Measurements from ENCODE around the gene LGALS7. TPM values are rescaled to one million over a fixed set of nuclear protein-coding genes. Genes with fewer than 3 reads are reported as not detected.

LGALS7 gene
- total RNA-seq, 2 experiments from 2014 or later: not detected

DNA sequence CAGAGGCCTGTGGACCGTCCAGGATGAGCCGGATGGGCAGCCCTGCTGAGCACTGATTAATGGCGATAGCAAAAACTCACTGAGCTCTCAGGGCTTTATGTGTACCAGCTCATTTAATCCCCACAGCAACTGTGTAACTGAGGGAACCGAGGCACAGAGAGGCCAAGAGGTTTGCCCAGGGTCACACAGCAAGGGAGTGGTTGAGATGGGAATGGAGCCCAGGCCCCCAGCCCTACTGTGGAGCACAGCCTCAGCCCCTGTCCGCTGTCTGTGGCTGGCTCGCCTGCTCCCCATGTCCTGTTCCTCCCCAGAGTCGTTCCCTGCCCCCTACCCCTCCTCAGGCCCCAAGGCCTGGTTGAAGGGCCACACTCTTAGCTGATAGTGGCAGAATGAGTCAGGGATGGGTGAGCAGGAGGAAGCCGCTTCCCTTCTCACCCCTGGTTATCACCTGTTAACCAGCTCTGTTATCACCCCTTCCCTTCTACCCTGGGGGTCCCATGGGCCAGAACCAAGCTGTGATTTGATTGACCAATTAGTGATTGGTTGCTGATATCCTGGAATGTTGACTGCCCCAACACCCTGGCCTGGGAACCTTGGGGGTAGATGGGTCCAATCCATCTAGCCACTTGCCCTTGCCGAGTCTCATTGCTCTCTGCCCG lies 50.2 kb downstream of the LGALS7 start:
- peaks cover 13% of the 10 kb centered on the region for H3K4me1 ChIP-seq (ENCODE audit: insufficient read depth, low read length)
- DNase-seq (no peak), ATAC-seq (ENCODE audit: poor library complexity) (no peak)
- Mint-ChIP-seq H3K36me3 (ENCODE audit: low read depth) (peaks cover 39% of the 10 kb centered on the region), H3K4me3 (no peak overlapping the region), H3K27ac (no peak overlapping the region), H3K9me3 (no peaks in the 10 kb centered on the region), H3K4me1 (ENCODE audit: low read depth) (no peaks in the 10 kb centered on the region), H3K27me3 (no peaks in the 10 kb centered on the region)
- TF ChIP-seq, protein P1, sequence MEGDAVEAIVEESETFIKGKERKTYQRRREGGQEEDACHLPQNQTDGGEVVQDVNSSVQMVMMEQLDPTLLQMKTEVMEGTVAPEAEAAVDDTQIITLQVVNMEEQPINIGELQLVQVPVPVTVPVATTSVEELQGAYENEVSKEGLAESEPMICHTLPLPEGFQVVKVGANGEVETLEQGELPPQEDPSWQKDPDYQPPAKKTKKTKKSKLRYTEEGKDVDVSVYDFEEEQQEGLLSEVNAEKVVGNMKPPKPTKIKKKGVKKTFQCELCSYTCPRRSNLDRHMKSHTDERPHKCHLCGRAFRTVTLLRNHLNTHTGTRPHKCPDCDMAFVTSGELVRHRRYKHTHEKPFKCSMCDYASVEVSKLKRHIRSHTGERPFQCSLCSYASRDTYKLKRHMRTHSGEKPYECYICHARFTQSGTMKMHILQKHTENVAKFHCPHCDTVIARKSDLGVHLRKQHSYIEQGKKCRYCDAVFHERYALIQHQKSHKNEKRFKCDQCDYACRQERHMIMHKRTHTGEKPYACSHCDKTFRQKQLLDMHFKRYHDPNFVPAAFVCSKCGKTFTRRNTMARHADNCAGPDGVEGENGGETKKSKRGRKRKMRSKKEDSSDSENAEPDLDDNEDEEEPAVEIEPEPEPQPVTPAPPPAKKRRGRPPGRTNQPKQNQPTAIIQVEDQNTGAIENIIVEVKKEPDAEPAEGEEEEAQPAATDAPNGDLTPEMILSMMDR (IDR thresholded peaks at IDR 0.05): no peak
- CTCF ChIA-PET: interaction anchor here (0.9 kb wide), 1 partner anchor 37 kb away, joined by 4 read pairs; no protein-coding TSS in a partner anchor
- intact Hi-C loops (cut with DNase I, micrococcal nuclease): no loop called here
- H3K4me3 ChIP-seq (ENCODE audit: low read length): no peak overlapping the region
- no peaks in the 10 kb centered on the region for H3K9me3 ChIP-seq (ENCODE audit: control insufficient read depth in 1 of 2, insufficient read depth in 1 of 2, low read length in 2 of 2)
- no peaks in the 10 kb centered on the region for H3K27me3 ChIP-seq (ENCODE audit: control insufficient read depth in 1 of 2, insufficient read depth in 2 of 2, low read length in 2 of 2)
- peaks cover 73% of the 10 kb centered on the region for H3K36me3 ChIP-seq (ENCODE audit: insufficient read depth, low read length)
- POLR2A ChIA-PET: interaction anchor here (1.3 kb wide), 1 partner anchor 10 kb away, joined by 3 read pairs; no protein-coding TSS in a partner anchor
- H3K27ac ChIP-seq (ENCODE audit: low read depth in 1 of 2, low read length in 2 of 2): no peak overlapping the region

DNA sequence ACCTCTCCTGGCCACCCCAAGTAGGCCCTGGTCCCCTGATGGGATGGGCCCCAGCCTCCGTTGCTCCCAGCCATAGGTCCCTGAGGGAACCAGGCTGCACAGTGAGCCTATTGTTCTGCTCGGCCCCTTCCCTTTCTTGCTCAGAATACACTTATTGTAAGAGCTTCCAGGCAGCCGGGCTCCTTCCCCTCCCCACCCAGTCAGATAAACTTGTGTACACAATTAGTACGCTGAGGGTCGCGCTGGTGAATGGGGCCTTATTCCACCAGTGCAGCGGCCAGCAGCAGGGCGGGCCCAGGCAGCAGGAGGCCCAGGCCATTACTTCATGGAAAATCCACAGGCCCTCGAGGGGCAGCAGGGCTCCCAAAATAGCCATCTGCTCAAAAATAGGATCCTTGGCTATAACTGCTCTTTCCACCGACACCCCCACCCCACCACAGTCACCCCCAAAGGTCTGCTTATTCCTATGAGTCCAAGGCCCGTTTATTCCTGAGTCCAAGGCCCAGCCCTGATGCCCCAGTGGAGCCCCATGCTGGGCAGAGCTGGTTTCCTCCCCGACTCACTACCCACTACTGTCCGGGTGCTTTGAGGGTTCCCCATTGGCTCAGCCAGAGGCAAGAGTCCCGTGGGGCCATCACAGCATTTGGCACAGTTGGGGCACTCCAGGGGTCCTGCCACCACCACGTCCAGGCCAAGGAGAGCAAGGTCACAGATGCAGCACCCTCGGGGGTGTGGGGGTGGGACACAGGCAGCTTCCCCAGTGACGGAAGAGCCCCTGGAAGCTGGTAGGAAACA lies 51.1 kb downstream of the LGALS7 start:
- H3K4me3 Mint-ChIP-seq: no peak overlapping the region
- CTCF ChIA-PET: no interaction called here
- DNase-seq (no peak), ATAC-seq (ENCODE audit: poor library complexity) (no peak)
- POLR2A ChIA-PET: interaction anchor here (1.3 kb wide), 1 partner anchor 11 kb away, joined by 3 read pairs; no protein-coding TSS in a partner anchor
- Histone ChIP-seq H3K4me3 (ENCODE audit: low read length) (no peak overlapping the region), H3K9me3 (ENCODE audit: control insufficient read depth in 1 of 2, insufficient read depth in 1 of 2, low read length in 2 of 2) (no peaks in the 10 kb centered on the region), H3K27ac (ENCODE audit: low read depth in 1 of 2, low read length in 2 of 2) (no peak overlapping the region), H3K36me3 (ENCODE audit: insufficient read depth, low read length) (peaks cover 72% of the 10 kb centered on the region), H3K4me1 (ENCODE audit: insufficient read depth, low read length) (peaks cover 13% of the 10 kb centered on the region), H3K27me3 (ENCODE audit: control insufficient read depth in 1 of 2, insufficient read depth in 2 of 2, low read length in 2 of 2) (no peaks in the 10 kb centered on the region)
- H3K9me3 Mint-ChIP-seq: no peaks in the 10 kb centered on the region
- TF ChIP-seq, protein P1 (IDR thresholded peaks at IDR 0.05): no peak
- H3K36me3 Mint-ChIP-seq (ENCODE audit: low read depth): peaks cover 32% of the 10 kb centered on the region
- intact Hi-C loops (cut with DNase I, micrococcal nuclease): no loop called here
- H3K4me1 Mint-ChIP-seq (ENCODE audit: low read depth): no peaks in the 10 kb centered on the region
- no peaks in the 10 kb centered on the region for H3K27me3 Mint-ChIP-seq
- H3K27ac Mint-ChIP-seq: no peak overlapping the region

DNA sequence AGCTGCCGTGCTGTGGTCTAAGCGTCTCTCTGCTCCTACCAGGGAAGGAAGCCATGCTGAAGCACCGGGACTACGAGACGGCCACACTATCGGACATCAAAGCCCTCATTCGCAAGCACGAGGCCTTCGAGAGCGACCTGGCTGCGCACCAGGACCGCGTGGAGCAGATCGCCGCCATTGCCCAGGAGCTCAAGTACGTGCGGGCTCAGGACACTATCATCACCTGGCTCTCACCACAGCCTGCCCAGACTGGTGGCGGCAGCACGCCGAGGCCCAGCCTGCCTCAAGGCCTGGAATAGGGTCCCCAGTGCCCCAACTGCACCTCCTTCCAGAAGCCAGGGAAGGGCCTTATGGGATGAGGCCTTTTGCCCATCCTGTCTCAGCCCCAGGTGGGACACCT lies 51.8 kb downstream of the LGALS7 start:
- Histone ChIP-seq H3K9me3 (ENCODE audit: control insufficient read depth in 1 of 2, insufficient read depth in 1 of 2, low read length in 2 of 2) (no peaks in the 10 kb centered on the region), H3K27me3 (ENCODE audit: control insufficient read depth in 1 of 2, insufficient read depth in 2 of 2, low read length in 2 of 2) (no peaks in the 10 kb centered on the region), H3K4me1 (ENCODE audit: insufficient read depth, low read length) (peaks cover 7% of the 10 kb centered on the region), H3K27ac (ENCODE audit: low read depth in 1 of 2, low read length in 2 of 2) (no peak overlapping the region), H3K4me3 (ENCODE audit: low read length) (no peak overlapping the region), H3K36me3 (ENCODE audit: insufficient read depth, low read length) (peaks cover 72% of the 10 kb centered on the region)
- Mint-ChIP-seq H3K9me3 (no peaks in the 10 kb centered on the region), H3K27ac (no peak overlapping the region), H3K4me3 (no peak overlapping the region), H3K4me1 (ENCODE audit: low read depth) (no peaks in the 10 kb centered on the region), H3K27me3 (no peaks in the 10 kb centered on the region), H3K36me3 (ENCODE audit: low read depth) (peaks cover 33% of the 10 kb centered on the region)
- DNase-seq (no peak), ATAC-seq (ENCODE audit: poor library complexity) (no peak)
- TF ChIP-seq, protein P1 (IDR thresholded peaks at IDR 0.05): no peak
- ChIA-PET CTCF (no interaction called here), POLR2A (no interaction called here)
- intact Hi-C loops (cut with DNase I, micrococcal nuclease): no loop called here

Other genes with a start within 250 kb of the LGALS7 start
- gene MAP4K1, start 155.6 kb downstream of the LGALS7 start, total RNA-seq: 100 to 1,000 TPM; 173 to 185 TPM
- 100 to 1,000 TPM; 309 to 322 TPM for gene EIF3K, start 154.3 kb downstream of the LGALS7 start, total RNA-seq
- 10 to 100 TPM; 70.3 to 84.0 TPM for gene ACTN4, start 125.9 kb downstream of the LGALS7 start, total RNA-seq
- gene CAPN12, start 29.0 kb downstream of the LGALS7 start, total RNA-seq: 1 to 10 TPM; 1.6 to 2.0 TPM
- gene LGALS7B, start 15.7 kb upstream of the LGALS7 start, total RNA-seq: not detected
- 1 to 10 TPM; 2.3 to 3.1 TPM for gene LGALS4, start 39.4 kb upstream of the LGALS7 start, total RNA-seq
- 10 to 100 TPM; 32.6 to 35.3 TPM for gene ECH1, start 58.3 kb upstream of the LGALS7 start, total RNA-seq
- 100 to 1,000 TPM; 535 to 565 TPM for gene HNRNPL, start 76.5 kb upstream of the LGALS7 start, total RNA-seq
- gene RINL, start 104.8 kb upstream of the LGALS7 start, total RNA-seq: 10 to 100 TPM; 19.5 to 21.3 TPM
- gene SIRT2, start 126.1 kb upstream of the LGALS7 start, total RNA-seq: 10 to 100 TPM; 60.8 to 67.8 TPM
- gene NFKBIB, start 126.5 kb upstream of the LGALS7 start, total RNA-seq: 10 to 100 TPM; 29.3 to 30.1 TPM
- 1 to 10 TPM; 1.0 to 1.7 TPM for gene CCER2, start 138.7 kb upstream of the LGALS7 start, total RNA-seq
- gene SARS2, start 157.2 kb upstream of the LGALS7 start, total RNA-seq: 10 to 100 TPM; 18.7 to 22.8 TPM
- 10 to 100 TPM; 13.7 to 15.4 TPM for gene MRPS12, start 157.4 kb upstream of the LGALS7 start, total RNA-seq
- not detected for gene FBXO17, start 202.2 kb upstream of the LGALS7 start, total RNA-seq

Data from CD4-positive, alpha-beta T cell (primary cell).